ENCODE data around the gene MEF2C. TPM values are rescaled to one million over a fixed set of nuclear protein-coding genes. Genes with fewer than 3 reads are reported as not detected.

MEF2C gene
- polyA plus RNA-seq, 2 donors = 1.6 to 1.7 TPM

GRCh38 chr5:88889189-88890069, 6.4 kb upstream of the MEF2C start:
- H3K4me1 ChIP-seq (ENCODE audit: control insufficient read depth in 2 of 2, insufficient read depth in 2 of 2, low read length in 1 of 2) = no peaks in the 10 kb centered on the region
- no peaks in the 10 kb centered on the region for H3K9me3 ChIP-seq (ENCODE audit: control insufficient read depth in 2 of 2, insufficient read depth in 1 of 2, low read depth in 1 of 2, low read length in 1 of 2)
- no peaks in the 10 kb centered on the region for H3K36me3 ChIP-seq (ENCODE audit: control insufficient read depth in 2 of 2, insufficient read depth in 2 of 2, low read length in 1 of 2)
- H3K4me3 ChIP-seq (ENCODE audit: low read depth in 1 of 2, low read length in 2 of 2) = peak overlapping the region; percentile 49 to 50
- 3 to 5% methylated on average over 48 of the region's 48 CpGs for WGBS, 2 donors
- peak overlapping the region; percentile 79 to 82 for H3K27ac ChIP-seq (ENCODE audit: low read depth in 2 of 2, low read length in 1 of 2)
- H3K27me3 ChIP-seq (ENCODE audit: control insufficient read depth in 1 of 2, insufficient read depth in 2 of 2, low read length in 2 of 2) = no peaks in the 10 kb centered on the region

- Histone ChIP-seq H3K4me1 (ENCODE audit: control insufficient read depth in 2 of 2, insufficient read depth in 2 of 2, low read length in 1 of 2) (no peaks in the 10 kb centered on the region), H3K27ac (ENCODE audit: low read depth in 2 of 2, low read length in 1 of 2) (peak overlapping the region; percentile 79 to 82), H3K9me3 (ENCODE audit: control insufficient read depth in 2 of 2, insufficient read depth in 1 of 2, low read depth in 1 of 2, low read length in 1 of 2) (no peaks in the 10 kb centered on the region), H3K27me3 (ENCODE audit: control insufficient read depth in 1 of 2, insufficient read depth in 2 of 2, low read length in 2 of 2) (no peaks in the 10 kb centered on the region), H3K36me3 (ENCODE audit: control insufficient read depth in 2 of 2, insufficient read depth in 2 of 2, low read length in 1 of 2) (no peaks in the 10 kb centered on the region), H3K4me3 (ENCODE audit: low read depth in 1 of 2, low read length in 2 of 2) (peak overlapping the region in 1 of 2 donors; percentile 49)
- WGBS, 2 donors = 33 to 51% methylated on average over 9 of the region's 9 CpGs
Observed at GRCh38 chr5:88888848-88889188, 5.8 kb upstream of the MEF2C start.

GRCh38 chr5:88888291-88888690, 5.3 kb upstream of the MEF2C start:
- no peaks in the 10 kb centered on the region for H3K4me1 ChIP-seq (ENCODE audit: control insufficient read depth in 2 of 2, insufficient read depth in 2 of 2, low read length in 1 of 2)
- no peaks in the 10 kb centered on the region for H3K9me3 ChIP-seq (ENCODE audit: control insufficient read depth in 2 of 2, insufficient read depth in 1 of 2, low read depth in 1 of 2, low read length in 1 of 2)
- H3K27me3 ChIP-seq (ENCODE audit: control insufficient read depth in 1 of 2, insufficient read depth in 2 of 2, low read length in 2 of 2) = no peaks in the 10 kb centered on the region
- H3K36me3 ChIP-seq (ENCODE audit: control insufficient read depth in 2 of 2, insufficient read depth in 2 of 2, low read length in 1 of 2) = no peaks in the 10 kb centered on the region
- no peak overlapping the region for H3K4me3 ChIP-seq (ENCODE audit: low read depth in 1 of 2, low read length in 2 of 2)
- peak overlapping the region in 1 of 2 donors; percentile 7 for H3K27ac ChIP-seq (ENCODE audit: low read depth in 2 of 2, low read length in 1 of 2)

GRCh38 chr5:88887342-88887741, 4.4 kb upstream of the MEF2C start:
- WGBS, 2 donors = 65 to 71% methylated on average over 2 of the region's 2 CpGs
- Histone ChIP-seq H3K4me1 (ENCODE audit: control insufficient read depth in 2 of 2, insufficient read depth in 2 of 2, low read length in 1 of 2) (no peaks in the 10 kb centered on the region), H3K9me3 (ENCODE audit: control insufficient read depth in 2 of 2, insufficient read depth in 1 of 2, low read depth in 1 of 2, low read length in 1 of 2) (no peaks in the 10 kb centered on the region), H3K4me3 (ENCODE audit: low read depth in 1 of 2, low read length in 2 of 2) (no peak overlapping the region), H3K27me3 (ENCODE audit: control insufficient read depth in 1 of 2, insufficient read depth in 2 of 2, low read length in 2 of 2) (no peaks in the 10 kb centered on the region), H3K27ac (ENCODE audit: low read depth in 2 of 2, low read length in 1 of 2) (no peak overlapping the region), H3K36me3 (ENCODE audit: control insufficient read depth in 2 of 2, insufficient read depth in 2 of 2, low read length in 1 of 2) (no peaks in the 10 kb centered on the region)

- no peaks in the 10 kb centered on the region for H3K27me3 ChIP-seq (ENCODE audit: control insufficient read depth in 1 of 2, insufficient read depth in 2 of 2, low read length in 2 of 2)
- peak overlapping the region in 1 of 2 donors; percentile 7 for H3K27ac ChIP-seq (ENCODE audit: low read depth in 2 of 2, low read length in 1 of 2)
- WGBS, 2 donors = 67 to 68% methylated on average over 4 of the region's 4 CpGs
- no peaks in the 10 kb centered on the region for H3K4me1 ChIP-seq (ENCODE audit: control insufficient read depth in 2 of 2, insufficient read depth in 2 of 2, low read length in 1 of 2)
- no peaks in the 10 kb centered on the region for H3K9me3 ChIP-seq (ENCODE audit: control insufficient read depth in 2 of 2, insufficient read depth in 1 of 2, low read depth in 1 of 2, low read length in 1 of 2)
- H3K36me3 ChIP-seq (ENCODE audit: control insufficient read depth in 2 of 2, insufficient read depth in 2 of 2, low read length in 1 of 2) = no peaks in the 10 kb centered on the region
- H3K4me3 ChIP-seq (ENCODE audit: low read depth in 1 of 2, low read length in 2 of 2) = no peak overlapping the region
Observed at GRCh38 chr5:88886746-88887341, 3.9 kb upstream of the MEF2C start.

- 62 to 67% methylated on average over 1 of the region's 1 CpG for WGBS, 2 donors
- H3K4me3 ChIP-seq (ENCODE audit: low read depth in 1 of 2, low read length in 2 of 2) = no peak overlapping the region
- no peaks in the 10 kb centered on the region for H3K27me3 ChIP-seq (ENCODE audit: control insufficient read depth in 1 of 2, insufficient read depth in 2 of 2, low read length in 2 of 2)
- H3K9me3 ChIP-seq (ENCODE audit: control insufficient read depth in 2 of 2, insufficient read depth in 1 of 2, low read depth in 1 of 2, low read length in 1 of 2) = no peaks in the 10 kb centered on the region
- H3K4me1 ChIP-seq (ENCODE audit: control insufficient read depth in 2 of 2, insufficient read depth in 2 of 2, low read length in 1 of 2) = no peaks in the 10 kb centered on the region
- no peak overlapping the region for H3K27ac ChIP-seq (ENCODE audit: low read depth in 2 of 2, low read length in 1 of 2)
- H3K36me3 ChIP-seq (ENCODE audit: control insufficient read depth in 2 of 2, insufficient read depth in 2 of 2, low read length in 1 of 2) = no peaks in the 10 kb centered on the region
Observed at GRCh38 chr5:88886252-88886651, 3.3 kb upstream of the MEF2C start.

GRCh38 chr5:88885002-88885401, 2.0 kb upstream of the MEF2C start:
- Histone ChIP-seq H3K27ac (ENCODE audit: low read depth in 2 of 2, low read length in 1 of 2) (peak overlapping the region in 1 of 2 donors; percentile 33), H3K4me1 (ENCODE audit: control insufficient read depth in 2 of 2, insufficient read depth in 2 of 2, low read length in 1 of 2) (no peaks in the 10 kb centered on the region)

GRCh38 chr5:88884608-88884877, 1.6 kb upstream of the MEF2C start:
- no peaks in the 10 kb centered on the region for H3K9me3 ChIP-seq (ENCODE audit: control insufficient read depth in 2 of 2, insufficient read depth in 1 of 2, low read depth in 1 of 2, low read length in 1 of 2)
- H3K4me3 ChIP-seq (ENCODE audit: low read depth in 1 of 2, low read length in 2 of 2) = peak overlapping the region; percentile 36 to 57
- H3K27ac ChIP-seq (ENCODE audit: low read depth in 2 of 2, low read length in 1 of 2) = peak overlapping the region; percentile 75 to 79
- no peaks in the 10 kb centered on the region for H3K4me1 ChIP-seq (ENCODE audit: control insufficient read depth in 2 of 2, insufficient read depth in 2 of 2, low read length in 1 of 2)
- WGBS, 2 donors = 27 to 33% methylated on average over 2 of the region's 2 CpGs
- H3K27me3 ChIP-seq (ENCODE audit: control insufficient read depth in 1 of 2, insufficient read depth in 2 of 2, low read length in 2 of 2) = no peaks in the 10 kb centered on the region
- no peaks in the 10 kb centered on the region for H3K36me3 ChIP-seq (ENCODE audit: control insufficient read depth in 2 of 2, insufficient read depth in 2 of 2, low read length in 1 of 2)

More at GRCh38 chr5:88885002-88885401, 2.0 kb upstream of the MEF2C start:
- H3K27me3 ChIP-seq (ENCODE audit: control insufficient read depth in 1 of 2, insufficient read depth in 2 of 2, low read length in 2 of 2) = no peaks in the 10 kb centered on the region
- H3K36me3 ChIP-seq (ENCODE audit: control insufficient read depth in 2 of 2, insufficient read depth in 2 of 2, low read length in 1 of 2) = no peaks in the 10 kb centered on the region
- H3K9me3 ChIP-seq (ENCODE audit: control insufficient read depth in 2 of 2, insufficient read depth in 1 of 2, low read depth in 1 of 2, low read length in 1 of 2) = no peaks in the 10 kb centered on the region
- WGBS, 2 donors = 48 to 54% methylated on average over 1 of the region's 1 CpG
- H3K4me3 ChIP-seq (ENCODE audit: low read depth in 1 of 2, low read length in 2 of 2) = no peak overlapping the region

GRCh38 chr5:88883836-88884607, 1.0 kb upstream of the MEF2C start:
- WGBS, 2 donors = 1% methylated on average over 46 of the region's 46 CpGs
- H3K4me3 ChIP-seq (ENCODE audit: low read depth in 1 of 2, low read length in 2 of 2) = peak overlapping the region; percentile 37 to 57
- no peaks in the 10 kb centered on the region for H3K36me3 ChIP-seq (ENCODE audit: control insufficient read depth in 2 of 2, insufficient read depth in 2 of 2, low read length in 1 of 2)
- peak overlapping the region; percentile 75 to 79 for H3K27ac ChIP-seq (ENCODE audit: low read depth in 2 of 2, low read length in 1 of 2)
- no peaks in the 10 kb centered on the region for H3K27me3 ChIP-seq (ENCODE audit: control insufficient read depth in 1 of 2, insufficient read depth in 2 of 2, low read length in 2 of 2)
- H3K4me1 ChIP-seq (ENCODE audit: control insufficient read depth in 2 of 2, insufficient read depth in 2 of 2, low read length in 1 of 2) = no peaks in the 10 kb centered on the region
- H3K9me3 ChIP-seq (ENCODE audit: control insufficient read depth in 2 of 2, insufficient read depth in 1 of 2, low read depth in 1 of 2, low read length in 1 of 2) = no peaks in the 10 kb centered on the region
